T1000 (cell line): ENCODE data around the gene XPNPEP2.

Experiments used
- DNase-seq: peaks from one replicate; lab custom pipeline; 2025; ENCODE audit warnings: mixed read lengths; lab: John Stamatoyannopoulos, UW

Gene XPNPEP2

GRCh38 chrX:129800186-129800585 lies 61.4 kb downstream of the XPNPEP2 start:
- no peak for DNase-seq

GRCh38 chrX:129802863-129803262 lies 64.1 kb downstream of the XPNPEP2 start:
- no peak for DNase-seq

- DNase-seq, result no peak
Observed at GRCh38 chrX:129804806-129805205, 66.0 kb downstream of the XPNPEP2 start.

GRCh38 chrX:129808158-129808828 lies 69.5 kb downstream of the XPNPEP2 start:
- DNase-seq, result no peak

GRCh38 chrX:129808829-129809796 lies 70.3 kb downstream of the XPNPEP2 start:
- no peak for DNase-seq

GRCh38 chrX:129813662-129814368 lies 75.0 kb downstream of the XPNPEP2 start:
- DNase-seq, result no peak

- no peak for DNase-seq
Observed at GRCh38 chrX:129818123-129818522, 79.3 kb downstream of the XPNPEP2 start.
